GM19043 (cell line): ENCODE results near the gene CFHR1.

Experiments
- ATAC-seq: cut with Tn5 transposase; IDR thresholded peaks from one replicate; pipeline ENCODE4 v1.9.1; 2021; ENCODE audit warnings: low read depth; ENCODE audit not compliant: unreplicated experiment

The CFHR1 gene

GRCh38 chr1:196873385-196873784, 53.9 kb downstream of the CFHR1 start:
- ATAC-seq, result no peak

GRCh38 chr1:196875935-196876334, 56.4 kb downstream of the CFHR1 start:
- ATAC-seq, result no peak

GRCh38 chr1:196877964-196878363, 58.4 kb downstream of the CFHR1 start:
- ATAC-seq, result no peak
